Measurements from ENCODE around the gene CRX.
"Not testable (repeated sequence)": the region's sequence is repeated elsewhere in the genome, so short reads cannot be mapped to it uniquely, and the experiment has no call there.

Gene CRX

GRCh38 chr19:47781590-47782262 is 40.0 kb upstream of the CRX start:
- TF ChIP-seq CTCF (IDR thresholded peaks at IDR 0.05; ENCODE audit: borderline replicate concordance, insufficient read depth, low read depth, low read length): no peak
- no peak overlapping the region for H3K4me3 ChIP-seq (ENCODE audit: low read depth, low read length)

- no peak for TF ChIP-seq CTCF (IDR thresholded peaks at IDR 0.05; ENCODE audit: borderline replicate concordance, insufficient read depth, low read depth, low read length)
- H3K4me3 ChIP-seq (ENCODE audit: low read depth, low read length): no peak overlapping the region
These were observed 35.2 kb upstream of the CRX start for GRCh38 chr19:47786566-47786965.

GRCh38 chr19:47787307-47787706 is 34.4 kb upstream of the CRX start:
- not testable (repeated sequence) for H3K4me3 ChIP-seq (ENCODE audit: low read depth, low read length)

GRCh38 chr19:47789811-47790210 is 31.9 kb upstream of the CRX start:
- not testable (repeated sequence) for H3K4me3 ChIP-seq (ENCODE audit: low read depth, low read length)

GRCh38 chr19:47790398-47790814 is 31.3 kb upstream of the CRX start:
- no peak overlapping the region for H3K4me3 ChIP-seq (ENCODE audit: low read depth, low read length)
- TF ChIP-seq CTCF (IDR thresholded peaks at IDR 0.05; ENCODE audit: borderline replicate concordance, insufficient read depth, low read depth, low read length): peak; percentile 89

- H3K4me3 ChIP-seq (ENCODE audit: low read depth, low read length): no peak overlapping the region
- no peak for TF ChIP-seq CTCF (IDR thresholded peaks at IDR 0.05; ENCODE audit: borderline replicate concordance, insufficient read depth, low read depth, low read length)
These were observed 29.1 kb upstream of the CRX start for GRCh38 chr19:47792616-47793015.

GRCh38 chr19:47794526-47794925 is 27.2 kb upstream of the CRX start:
- no peak overlapping the region for H3K4me3 ChIP-seq (ENCODE audit: low read depth, low read length)
- no peak for TF ChIP-seq CTCF (IDR thresholded peaks at IDR 0.05; ENCODE audit: borderline replicate concordance, insufficient read depth, low read depth, low read length)

GRCh38 chr19:47796785-47797184 is 25.0 kb upstream of the CRX start:
- TF ChIP-seq CTCF (IDR thresholded peaks at IDR 0.05; ENCODE audit: borderline replicate concordance, insufficient read depth, low read depth, low read length): no peak
- no peak overlapping the region for H3K4me3 ChIP-seq (ENCODE audit: low read depth, low read length)
